ENCODE data around the gene B3GNT7.
"Not testable (repeated sequence)": the region's sequence is repeated elsewhere in the genome, so short reads cannot be mapped to it uniquely, and the experiment has no call there.

Gene B3GNT7

DNA sequence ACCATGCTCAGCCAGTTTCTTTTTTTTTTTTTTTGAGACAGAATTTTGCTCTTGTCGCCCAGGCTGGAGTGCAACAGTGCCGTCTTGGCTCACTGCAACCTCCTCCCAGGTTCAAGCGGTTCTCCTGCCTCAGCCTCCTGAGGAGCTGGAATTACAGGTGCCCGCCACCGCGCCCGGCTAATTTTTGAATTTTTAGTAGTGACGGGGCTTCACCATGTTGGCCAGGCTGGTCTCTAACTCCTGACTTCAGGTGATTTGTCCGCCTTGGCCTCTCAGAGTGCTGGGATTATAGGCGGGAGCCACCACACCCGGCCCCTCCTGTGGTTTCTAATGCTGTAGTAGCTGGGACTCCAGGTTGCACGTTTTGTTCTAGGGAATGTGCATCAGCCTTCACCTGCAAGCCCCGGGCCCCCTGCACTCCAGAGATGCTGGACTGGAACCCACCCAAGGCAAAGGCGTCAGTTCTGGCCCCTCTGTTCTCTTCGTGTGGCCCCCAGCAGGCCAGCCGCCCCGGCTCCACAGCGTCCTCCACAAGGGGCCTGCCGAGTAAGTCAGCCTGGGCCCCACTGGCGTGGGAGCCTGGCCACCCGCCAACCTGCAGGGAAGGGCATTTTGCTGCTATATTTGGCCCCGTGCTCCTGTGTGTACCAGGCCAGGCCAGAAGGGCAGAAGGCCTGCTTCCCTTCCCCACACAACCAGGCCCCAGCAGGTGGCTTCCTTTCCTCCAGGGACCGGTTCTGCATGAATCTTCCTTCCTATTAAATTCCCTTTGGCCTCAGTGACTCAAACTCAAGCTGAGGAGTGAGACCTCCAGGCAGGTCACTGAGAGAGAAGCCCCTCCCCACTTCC, 25.7 kb upstream of the B3GNT7 start:
- no peak for DNase-seq

- DNase-seq: no peak
Measured at GRCh38 chr2:231370429-231370748, 25.1 kb upstream of the B3GNT7 start.

GRCh38 chr2:231370749-231371429, 24.6 kb upstream of the B3GNT7 start:
- no peak for DNase-seq

- no peak for DNase-seq
Measured at GRCh38 chr2:231371430-231372054, 24.0 kb upstream of the B3GNT7 start.

DNA sequence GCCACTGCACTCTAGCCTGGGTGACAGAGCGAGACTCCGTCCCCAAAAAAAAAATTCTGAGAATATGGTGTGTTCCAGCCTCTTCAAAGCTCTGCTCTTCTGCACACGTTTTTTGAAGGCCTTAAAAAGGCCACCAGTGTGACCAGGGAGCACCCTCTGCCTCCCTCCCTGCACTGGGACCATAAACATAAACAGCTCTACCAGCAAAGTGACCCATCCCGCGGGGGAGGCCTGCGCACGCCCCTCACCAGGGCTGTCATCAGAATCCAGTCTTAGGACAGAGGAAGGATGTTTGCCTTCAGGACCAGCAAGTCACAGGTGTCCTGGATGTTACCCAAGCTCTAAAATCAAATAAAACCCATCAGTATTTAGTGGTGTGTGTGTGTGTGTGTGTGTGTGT, 23.2 kb upstream of the B3GNT7 start:
- no peak for DNase-seq

DNA sequence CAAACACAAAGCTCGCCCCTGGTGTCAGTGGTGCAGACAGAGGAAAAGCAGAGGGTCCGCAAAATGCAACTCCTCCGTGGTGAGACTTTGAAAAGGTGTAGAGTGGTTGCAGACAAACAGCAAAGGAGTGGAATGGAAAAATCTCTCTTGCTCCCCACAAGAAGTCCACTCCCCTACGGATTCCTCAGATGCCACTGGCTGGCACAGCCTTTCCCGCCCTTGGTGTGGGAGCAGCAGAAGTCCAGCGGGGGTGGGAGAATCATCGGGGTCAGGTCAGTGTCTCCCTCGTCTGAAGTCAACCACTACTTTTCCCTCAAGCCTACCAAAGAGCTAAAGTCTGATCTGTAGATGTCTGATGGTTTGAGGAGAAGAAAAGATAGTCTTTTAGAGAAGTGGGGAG, 22.3 kb upstream of the B3GNT7 start:
- DNase-seq: no peak

- DNase-seq: no peak
Measured at GRCh38 chr2:231373786-231374349, 21.6 kb upstream of the B3GNT7 start.

GRCh38 chr2:231374771-231375170, 20.7 kb upstream of the B3GNT7 start:
- DNase-seq: no peak

DNA sequence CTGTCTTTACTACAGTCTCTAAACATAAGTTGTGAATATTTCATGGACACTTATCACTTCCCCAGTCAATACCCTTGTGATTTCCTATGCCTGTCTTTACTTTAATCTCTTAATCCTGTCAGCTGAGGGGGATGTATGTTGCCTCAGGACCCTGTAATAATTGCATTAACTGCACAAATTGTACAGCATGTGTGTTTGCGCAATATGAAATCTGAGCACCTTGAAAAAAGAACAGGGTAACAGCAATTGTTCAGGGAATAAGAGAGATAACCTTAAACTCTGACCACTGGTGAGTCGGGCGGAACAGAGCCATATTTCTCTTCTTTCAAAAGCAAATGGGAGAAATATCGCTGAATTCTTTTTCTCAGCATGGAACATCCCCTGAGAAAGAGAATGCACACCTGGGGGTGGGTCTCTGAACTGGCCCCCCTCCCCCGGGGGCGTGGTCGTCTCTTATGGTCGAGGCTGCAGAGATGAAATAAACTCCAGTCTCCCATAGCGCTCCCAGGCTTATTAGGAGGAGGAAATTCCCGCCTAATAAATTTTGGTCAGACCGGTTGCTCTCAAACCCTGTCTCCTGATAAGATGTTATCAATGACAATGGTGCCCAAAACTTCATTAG, 19.4 kb upstream of the B3GNT7 start:
- not testable (repeated sequence) for DNase-seq

- no peak for DNase-seq
Measured at GRCh38 chr2:231376857-231377256, 18.7 kb upstream of the B3GNT7 start.

DNA sequence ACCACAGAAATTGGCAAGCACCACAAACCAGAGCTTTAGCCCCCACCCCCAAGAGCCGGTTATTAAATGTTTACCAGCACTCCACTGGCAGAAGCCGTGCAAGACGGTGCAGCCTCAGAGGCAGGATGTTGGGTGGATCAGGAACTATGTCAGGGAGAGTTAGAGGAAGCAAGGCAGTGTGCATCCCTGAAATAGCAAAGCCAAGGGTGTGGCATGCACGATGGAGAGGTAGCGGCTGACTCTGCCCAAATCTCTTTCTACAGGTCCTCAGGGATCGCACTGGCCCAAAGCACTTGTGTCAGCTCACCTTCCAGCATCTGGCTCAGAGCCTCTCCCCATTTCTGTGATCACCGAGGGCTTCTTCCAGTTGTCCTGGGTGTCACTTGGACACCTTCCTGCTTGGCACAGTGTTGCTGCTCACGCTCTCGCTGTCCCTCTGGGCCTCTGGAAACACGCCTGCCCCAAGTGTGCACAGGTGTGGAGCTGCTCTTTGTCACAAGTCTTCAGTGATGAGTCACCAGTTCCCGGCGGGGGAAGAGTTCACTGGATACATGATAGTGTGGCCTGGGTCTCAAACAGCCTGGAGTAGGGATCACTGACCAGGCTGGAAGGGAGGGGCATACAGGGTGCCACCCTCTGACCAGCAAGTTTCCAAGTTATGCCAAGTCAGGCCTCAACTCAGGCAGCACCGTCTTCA, 17.3 kb upstream of the B3GNT7 start:
- no peak for DNase-seq

DNA sequence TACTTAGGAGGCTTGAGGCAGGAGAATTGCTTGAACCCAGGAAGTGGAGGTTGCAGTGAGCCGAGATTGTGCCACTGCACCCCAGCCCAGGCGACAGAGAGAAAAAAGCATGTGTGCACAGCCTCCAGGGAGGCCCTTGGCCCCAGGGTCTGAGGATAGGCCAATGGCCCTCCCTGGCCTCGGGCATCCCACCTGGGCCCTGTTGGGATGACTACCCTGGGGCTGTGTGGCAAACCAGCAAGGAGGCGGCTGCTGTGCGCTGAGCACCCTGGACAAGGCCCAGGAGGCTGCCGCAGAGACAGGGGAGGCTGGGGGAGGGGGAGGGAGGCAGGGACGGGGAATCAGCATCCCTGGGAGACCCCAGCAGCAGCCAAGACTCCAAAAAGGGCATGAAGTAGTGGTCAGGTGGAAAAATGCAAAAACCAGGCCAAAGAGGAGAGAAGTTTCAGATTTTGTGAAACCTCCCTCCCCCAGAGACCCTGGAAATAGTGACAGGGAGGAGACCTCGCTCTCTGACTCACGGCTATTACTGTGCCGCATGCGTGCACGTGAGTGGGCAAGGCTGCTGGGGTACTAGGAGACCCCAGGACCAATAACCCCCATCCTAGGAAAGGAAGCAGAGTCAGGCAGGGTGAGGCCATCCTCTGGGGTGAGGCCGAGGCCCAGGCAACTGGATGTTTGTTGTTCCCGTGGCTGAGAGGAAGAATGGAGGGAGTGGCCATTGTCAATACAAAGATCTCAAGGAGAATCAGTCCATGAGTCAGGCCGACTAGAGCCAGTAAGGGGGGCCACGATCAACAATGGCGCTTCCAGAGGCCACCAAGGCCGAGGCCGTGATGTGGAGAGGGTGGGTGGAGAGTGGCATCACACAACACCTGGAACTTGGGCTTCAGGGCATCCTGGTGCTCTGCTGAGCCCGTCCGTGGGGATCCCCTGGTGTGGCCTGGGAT, 16.0 kb upstream of the B3GNT7 start:
- DNase-seq: no peak

DNA sequence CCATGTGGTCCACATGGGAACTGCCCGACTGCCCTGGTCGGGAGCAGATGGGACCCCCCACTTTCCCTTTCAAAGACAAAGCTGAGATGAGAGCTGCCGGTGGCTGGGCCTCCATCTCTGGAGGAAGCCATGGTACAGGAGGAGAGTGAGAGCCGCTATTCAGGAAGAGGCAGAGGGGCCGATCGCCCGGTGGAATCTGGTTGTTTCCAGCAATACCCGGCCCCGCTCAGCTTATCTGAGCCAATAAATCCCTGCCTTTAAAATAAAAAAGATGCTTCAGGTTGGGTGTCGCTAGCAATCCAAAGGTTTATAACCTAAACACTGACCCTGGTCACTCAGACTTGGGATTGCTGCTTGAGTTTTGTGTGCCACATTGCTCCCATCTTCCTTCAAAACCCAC, 15.2 kb upstream of the B3GNT7 start:
- no peak for DNase-seq

GRCh38 chr2:231380991-231381847, 14.3 kb upstream of the B3GNT7 start:
- no peak for DNase-seq

DNA sequence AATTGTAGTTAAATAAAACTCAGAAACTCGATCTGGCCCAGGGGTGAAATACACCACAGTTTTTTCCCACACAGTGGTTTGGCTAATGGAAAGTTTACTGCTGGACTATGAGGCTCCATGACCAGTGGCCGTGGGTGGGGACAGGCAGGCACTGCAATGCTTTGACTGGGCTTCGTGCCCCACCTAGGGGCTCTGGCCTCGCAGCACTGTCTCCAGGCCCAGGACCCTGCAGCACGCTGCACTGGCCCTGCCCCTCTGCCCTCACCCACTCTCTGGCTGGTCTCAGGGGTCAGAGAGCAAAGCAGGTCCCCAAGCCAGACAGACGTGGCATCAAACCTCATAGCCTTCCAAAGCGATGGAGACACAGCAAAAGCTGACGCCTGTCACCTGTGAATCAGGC, 13.4 kb upstream of the B3GNT7 start:
- DNase-seq: no peak

DNA sequence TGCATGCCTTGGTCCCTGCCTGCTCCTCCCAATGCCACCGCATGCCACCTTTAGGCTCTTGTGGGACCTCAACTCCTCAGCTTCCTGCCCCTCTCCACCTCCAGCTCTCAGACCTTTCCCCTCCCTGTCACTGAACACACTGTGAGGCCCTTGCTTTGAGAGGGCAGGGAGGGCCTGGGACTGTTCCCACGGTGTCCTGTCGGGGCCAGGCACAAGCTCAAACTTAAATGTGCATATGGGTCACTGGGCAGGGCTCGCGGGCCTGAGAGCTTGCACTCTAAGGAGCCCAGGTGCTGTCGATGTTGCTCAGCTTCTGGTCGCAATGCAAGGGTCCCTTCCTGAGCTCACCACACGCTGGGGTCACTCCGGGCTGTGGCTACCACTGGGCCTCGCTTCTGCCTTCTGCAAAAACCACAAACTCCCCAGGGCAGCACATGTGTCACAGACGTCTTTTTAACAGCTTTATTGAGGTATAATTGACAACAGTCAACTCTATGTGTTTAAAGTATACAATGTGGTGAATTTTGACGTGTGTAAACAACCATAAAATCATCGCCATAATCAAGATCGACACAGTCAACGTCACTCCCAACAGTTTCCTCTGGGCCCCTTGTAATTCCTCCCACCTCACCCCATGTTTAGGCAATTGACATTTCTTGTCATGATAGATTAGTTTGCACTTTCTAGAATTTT, 11.9 kb upstream of the B3GNT7 start:
- no peak for DNase-seq

DNA sequence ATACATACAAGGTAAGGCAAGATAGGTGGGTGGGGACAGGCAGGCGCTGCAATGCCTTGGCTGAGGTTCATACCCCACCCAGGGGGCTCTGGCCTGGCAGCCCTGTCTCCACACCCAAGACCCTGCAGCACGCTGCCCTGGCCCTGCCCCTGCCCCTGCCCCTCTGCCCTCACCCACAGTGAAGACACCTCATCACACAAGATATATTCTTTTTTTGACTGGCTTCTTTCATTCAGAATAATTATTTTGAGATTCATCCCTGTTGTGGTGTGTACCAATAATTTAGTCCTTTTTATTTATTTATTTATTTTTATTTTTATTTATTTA, 11.4 kb upstream of the B3GNT7 start:
- no peak for DNase-seq

GRCh38 chr2:231384970-231385369, 10.5 kb upstream of the B3GNT7 start:
- DNase-seq: no peak

DNA sequence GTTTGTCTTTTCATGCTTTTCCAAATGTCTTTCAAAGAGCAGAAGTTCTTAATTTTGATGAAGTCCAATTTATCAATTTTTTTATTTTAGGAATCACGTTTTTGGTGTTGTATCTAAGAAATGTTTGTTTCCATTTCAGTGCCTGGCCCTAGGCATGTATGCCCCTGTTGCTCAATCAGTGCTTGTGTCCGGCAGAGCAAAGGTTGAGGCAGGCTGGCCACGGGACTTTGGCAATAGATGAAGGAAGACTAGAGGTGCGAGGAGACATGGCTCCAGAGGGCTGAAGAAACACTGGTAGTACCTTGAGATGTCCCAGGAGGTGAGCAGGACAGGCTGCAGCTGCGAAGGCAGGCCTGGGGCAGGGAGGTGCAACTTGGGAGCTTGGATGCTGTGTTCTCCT, 10.1 kb upstream of the B3GNT7 start:
- no peak for DNase-seq

GRCh38 chr2:231386446-231386845, 9.1 kb upstream of the B3GNT7 start:
- DNase-seq: no peak
